Measurements from ENCODE around the gene TBX15.

The TBX15 gene

DNA sequence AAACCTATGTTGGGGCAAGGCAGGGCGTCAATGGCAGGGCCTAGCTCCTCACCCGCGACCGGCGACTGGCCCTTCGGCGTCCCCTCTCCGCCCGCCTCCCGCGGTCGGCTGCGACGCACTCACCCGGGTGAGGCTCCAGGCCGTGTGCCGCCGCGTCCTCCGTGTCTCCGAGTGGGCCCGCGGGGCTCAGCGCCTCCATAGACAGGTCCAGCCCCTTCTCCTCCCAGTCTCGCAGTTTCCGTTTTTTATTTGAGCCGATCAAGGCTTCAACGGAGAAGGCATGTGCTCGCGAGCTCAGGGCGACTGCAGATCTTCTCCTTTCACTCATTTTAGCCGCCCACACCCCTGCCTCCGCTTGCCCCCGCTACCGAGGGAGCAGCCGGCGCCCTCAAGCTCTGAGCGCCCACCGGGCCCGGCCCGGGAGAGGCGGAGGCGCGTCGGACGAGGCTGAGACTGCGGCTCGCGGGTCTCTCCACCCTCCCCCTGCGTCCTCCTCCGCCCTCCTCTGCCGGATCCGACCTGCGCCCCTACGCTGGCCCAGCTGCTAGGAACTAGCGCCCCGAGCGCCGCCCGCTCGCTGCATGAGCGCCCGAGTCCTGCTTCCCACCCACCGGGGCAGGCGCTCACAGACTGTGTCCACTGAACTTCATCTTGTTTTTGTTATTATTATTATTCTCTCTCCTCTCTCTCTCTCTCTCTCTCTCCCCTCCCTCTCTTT is 516 bp downstream of the TBX15 start:
- H3K27ac ChIP-seq = no peak overlapping the region
- TF ChIP-seq, protein P1, sequence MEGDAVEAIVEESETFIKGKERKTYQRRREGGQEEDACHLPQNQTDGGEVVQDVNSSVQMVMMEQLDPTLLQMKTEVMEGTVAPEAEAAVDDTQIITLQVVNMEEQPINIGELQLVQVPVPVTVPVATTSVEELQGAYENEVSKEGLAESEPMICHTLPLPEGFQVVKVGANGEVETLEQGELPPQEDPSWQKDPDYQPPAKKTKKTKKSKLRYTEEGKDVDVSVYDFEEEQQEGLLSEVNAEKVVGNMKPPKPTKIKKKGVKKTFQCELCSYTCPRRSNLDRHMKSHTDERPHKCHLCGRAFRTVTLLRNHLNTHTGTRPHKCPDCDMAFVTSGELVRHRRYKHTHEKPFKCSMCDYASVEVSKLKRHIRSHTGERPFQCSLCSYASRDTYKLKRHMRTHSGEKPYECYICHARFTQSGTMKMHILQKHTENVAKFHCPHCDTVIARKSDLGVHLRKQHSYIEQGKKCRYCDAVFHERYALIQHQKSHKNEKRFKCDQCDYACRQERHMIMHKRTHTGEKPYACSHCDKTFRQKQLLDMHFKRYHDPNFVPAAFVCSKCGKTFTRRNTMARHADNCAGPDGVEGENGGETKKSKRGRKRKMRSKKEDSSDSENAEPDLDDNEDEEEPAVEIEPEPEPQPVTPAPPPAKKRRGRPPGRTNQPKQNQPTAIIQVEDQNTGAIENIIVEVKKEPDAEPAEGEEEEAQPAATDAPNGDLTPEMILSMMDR (conservative IDR thresholded peaks at IDR 0.05) = no peak

DNA sequence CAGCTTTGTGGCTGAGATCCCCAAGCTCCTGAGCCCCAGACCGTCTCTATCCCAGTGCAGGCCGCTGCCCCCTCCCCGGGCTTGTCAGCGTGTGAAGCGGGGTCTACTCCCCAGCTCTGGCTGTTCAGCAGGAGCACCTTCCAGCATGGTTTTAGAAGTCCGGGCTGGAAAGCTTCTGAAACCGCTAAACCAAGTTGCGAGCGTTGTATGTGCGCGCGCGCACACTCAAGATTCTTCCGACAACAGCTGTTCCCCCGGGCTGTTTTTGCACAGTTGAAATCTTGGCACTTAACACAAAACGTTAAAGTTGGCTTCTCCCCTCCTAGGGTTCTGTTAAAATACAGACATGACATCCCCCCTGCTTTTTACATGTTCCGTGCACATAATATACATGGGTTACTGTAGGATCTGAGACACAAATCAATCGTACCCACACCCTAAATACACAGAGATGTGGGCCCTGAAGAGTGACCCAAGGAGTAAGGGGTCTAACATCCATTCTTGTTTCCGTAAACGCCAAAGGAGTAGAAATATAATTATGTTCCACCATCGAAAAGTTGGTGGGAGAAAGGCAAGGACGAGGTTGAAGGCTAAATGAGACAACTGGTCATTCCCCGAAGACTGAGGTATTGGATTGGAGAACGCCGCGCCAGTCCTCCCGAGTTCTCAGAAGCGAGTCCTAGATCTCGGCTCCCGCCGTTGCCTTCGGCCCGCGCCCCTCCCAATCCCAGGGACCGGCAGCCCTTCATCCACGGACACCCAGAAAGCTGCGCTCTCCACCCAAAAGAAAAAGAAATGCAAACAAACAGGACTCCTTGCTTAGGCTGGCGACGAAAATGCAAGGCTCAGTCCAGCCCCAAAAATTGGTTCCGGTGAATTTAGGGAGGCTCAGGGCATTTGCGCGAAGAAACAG is 1.3 kb downstream of the TBX15 start:
- TF ChIP-seq, protein P1 (conservative IDR thresholded peaks at IDR 0.05) = no peak
- no peak for TF ChIP-seq ZFX (IDR thresholded peaks at IDR 0.05)
- no peak overlapping the region for H3K27ac ChIP-seq

DNA sequence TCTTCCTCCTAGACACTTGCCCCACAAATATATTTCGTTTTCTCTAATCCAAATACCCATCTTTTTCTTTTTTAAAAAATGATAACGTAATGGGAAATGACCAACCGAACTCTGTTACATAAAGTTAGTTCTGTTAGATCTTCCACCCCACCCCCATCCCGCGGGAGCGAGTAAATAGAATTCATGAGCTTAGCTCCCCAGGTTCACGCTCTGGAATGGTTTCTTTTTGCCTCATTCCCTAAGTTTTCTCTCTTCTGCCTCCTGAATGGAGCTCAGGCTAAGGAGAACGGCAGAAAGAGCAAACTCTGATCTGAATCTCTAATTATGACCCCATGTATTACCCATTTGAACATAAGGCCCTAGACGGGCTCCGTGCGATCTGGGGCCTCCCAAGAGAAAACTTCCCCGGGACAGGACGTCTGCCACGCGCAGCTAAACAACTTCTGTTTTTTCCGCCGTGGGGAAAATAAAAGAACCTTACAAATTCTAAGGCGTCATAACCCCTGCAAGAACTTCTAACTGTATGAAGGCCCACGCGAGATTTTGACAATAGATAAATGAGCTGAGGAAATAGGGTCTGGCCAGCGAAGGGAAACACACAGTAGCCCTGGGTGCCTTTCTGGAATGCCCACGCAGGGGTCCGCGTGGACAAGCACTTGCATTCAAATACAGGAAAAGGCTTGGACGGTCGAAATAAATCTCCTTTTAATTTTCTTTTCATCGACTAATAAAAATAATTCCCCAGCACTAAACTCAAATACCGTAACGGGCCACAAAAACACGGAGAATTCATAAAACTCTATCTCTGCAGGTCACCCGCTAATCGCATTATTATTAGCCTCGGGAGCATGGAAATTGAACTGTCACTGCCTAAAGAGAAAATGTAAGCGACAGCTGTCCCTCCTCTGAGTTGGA is 2.2 kb downstream of the TBX15 start:
- H3K27ac ChIP-seq = no peak overlapping the region
- TF ChIP-seq, protein P1 (conservative IDR thresholded peaks at IDR 0.05) = no peak
- TF ChIP-seq ZFX (IDR thresholded peaks at IDR 0.05) = no peak

DNA sequence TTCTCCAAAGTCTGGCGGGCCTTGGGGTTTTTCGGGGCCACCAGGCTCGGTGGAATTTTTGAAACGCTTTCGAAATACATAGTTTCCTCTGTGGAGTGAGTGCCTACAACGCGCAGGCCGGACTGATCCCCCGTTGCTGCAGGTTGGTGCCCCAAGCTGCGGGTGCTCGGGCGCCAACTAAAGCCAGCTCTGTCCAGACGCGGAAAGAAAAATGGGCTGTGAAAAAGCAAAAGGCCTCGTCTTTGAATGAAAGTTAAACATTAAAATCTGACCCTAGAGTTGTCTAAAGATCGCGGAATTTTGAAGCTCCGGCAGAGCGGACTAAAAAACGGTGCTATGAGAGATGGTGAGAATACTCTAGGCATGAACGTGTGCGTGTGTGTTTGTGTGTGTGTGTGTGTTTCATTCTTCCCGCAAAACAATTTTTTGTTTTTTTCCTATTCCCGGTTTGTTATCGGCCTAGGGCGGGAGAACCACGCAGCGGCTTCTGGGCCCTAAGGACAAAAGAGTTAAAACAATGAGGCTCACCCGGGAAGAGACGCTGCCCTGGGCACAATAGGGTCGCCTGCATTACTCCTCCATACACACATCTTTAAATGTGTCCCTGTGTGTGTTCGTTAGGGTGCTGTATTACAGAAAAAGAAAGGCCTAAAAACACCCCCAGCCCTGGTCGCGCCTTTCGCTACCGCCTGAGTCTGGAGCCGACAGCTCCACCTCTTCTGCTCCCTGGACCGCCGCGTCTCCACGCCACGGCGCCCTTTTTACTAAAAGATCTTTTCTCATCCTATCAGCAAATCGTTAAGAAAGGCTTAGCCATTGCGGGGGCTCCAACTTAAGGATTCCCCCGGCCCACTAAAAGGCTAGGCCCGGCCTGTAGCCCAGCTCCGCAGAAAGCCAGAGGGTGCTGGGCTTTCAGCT is 3.2 kb downstream of the TBX15 start:
- TF ChIP-seq, protein P1 (conservative IDR thresholded peaks at IDR 0.05) = no peak
- TF ChIP-seq ZFX (IDR thresholded peaks at IDR 0.05) = no peak
- no peak overlapping the region for H3K27ac ChIP-seq

DNA sequence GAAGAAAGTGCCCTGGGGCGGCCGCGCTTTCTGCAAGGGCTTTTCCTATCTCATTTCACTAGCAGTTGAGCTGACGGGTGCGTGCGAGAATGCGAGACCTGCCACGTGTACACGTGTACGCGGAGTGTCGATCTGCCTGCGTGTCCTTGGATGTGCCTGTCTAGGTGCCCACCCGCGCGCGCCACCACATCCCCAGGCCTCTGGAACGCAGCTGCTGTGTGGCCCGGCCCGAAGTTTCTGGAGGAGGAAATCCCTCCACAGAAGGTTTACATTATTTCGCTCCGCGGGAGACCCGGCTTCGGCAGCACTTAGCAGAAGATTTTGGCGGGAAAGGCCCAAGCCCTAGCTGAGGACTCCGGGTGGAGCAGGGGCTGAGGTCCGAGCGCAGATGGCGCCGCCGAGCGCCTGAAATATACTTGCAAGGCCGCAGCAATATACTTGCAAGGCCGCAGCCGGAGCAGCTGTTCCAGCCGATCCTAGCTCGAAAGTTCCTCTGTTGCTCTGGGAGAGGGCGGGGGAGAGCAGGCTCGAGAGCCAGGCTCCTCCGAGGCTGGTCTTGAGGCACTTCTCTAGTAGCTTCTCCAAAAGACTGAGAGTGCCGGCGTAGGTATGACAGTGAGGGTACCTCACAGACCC is 3.9 kb downstream of the TBX15 start:
- H3K27ac ChIP-seq = no peak overlapping the region
- TF ChIP-seq, protein P1 (conservative IDR thresholded peaks at IDR 0.05) = no peak
- TF ChIP-seq ZFX (IDR thresholded peaks at IDR 0.05) = no peak

DNA sequence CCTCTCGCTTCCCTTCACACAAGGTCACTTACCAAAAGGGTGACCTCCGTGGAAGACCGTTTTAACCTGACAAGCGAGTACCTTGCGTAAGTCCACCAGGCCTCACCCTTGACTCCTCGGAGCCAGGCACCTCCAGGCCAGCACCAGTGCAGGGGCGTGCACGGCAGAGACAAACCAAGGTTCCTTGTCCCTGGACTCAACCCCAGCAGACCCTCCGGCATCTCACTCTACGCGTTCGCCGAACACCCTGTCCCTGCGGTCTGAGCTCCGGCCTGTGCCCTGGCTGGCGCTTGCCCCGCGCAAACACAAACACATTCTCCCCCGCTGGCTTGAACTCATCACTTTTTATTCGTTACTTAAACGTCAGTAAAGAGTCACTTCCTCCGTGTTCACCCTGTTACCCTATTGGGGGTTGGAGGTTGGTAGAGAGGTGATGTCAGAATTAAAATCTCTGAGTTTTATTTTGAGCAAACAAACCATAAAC is 4.5 kb downstream of the TBX15 start:
- no peak overlapping the region for H3K27ac ChIP-seq

More for the DNA sequence above, 4.5 kb downstream of the TBX15 start:
- no peak for TF ChIP-seq ZFX (IDR thresholded peaks at IDR 0.05)
- TF ChIP-seq, protein P1 (conservative IDR thresholded peaks at IDR 0.05) = no peak
